NT2/D1 (cell line): Measurements from ENCODE around the gene FAM90A26.
"Not testable (repeated sequence)": the region's sequence is repeated elsewhere in the genome, so short reads cannot be mapped to it uniquely, and the experiment has no call there.

Experiments used
- DNase-seq: peaks from one replicate; pipeline ENCODE4 v3.0.0-alpha.2; 2011; ENCODE audit warnings: low read depth, low spot score
- H3K27me3 ChIP-seq: 2 replicates; pipeline ENCODE4 v1.6.0; 2011; ENCODE audit warnings: mild to moderate bottlenecking; ENCODE audit not compliant: insufficient read length, insufficient read depth
- H3K36me3 ChIP-seq: 2 replicates; pipeline ENCODE4 v1.6.1; 2011; ENCODE audit warnings: mild to moderate bottlenecking, low read length, mixed read lengths; ENCODE audit not compliant: insufficient read depth, insufficient read length
- H3K4me1 ChIP-seq: 2 replicates; pipeline ENCODE4 v1.5.1; 2011; ENCODE audit not compliant: insufficient read depth, insufficient read length
- H3K4me3 ChIP-seq: 2 replicates; pipeline ENCODE4 v1.5.1; 2011; ENCODE audit warnings: low read depth; ENCODE audit not compliant: insufficient read length
- H3K9ac ChIP-seq: 2 replicates; pipeline ENCODE4 v1.6.0; 2011; ENCODE audit warnings: low read depth; ENCODE audit not compliant: insufficient read length
- H3K9me3 ChIP-seq: 2 replicates; pipeline ENCODE4 v1.5.1; 2011; ENCODE audit warnings: mild to moderate bottlenecking, low read length; ENCODE audit not compliant: insufficient read depth

FAM90A26 gene

DNA sequence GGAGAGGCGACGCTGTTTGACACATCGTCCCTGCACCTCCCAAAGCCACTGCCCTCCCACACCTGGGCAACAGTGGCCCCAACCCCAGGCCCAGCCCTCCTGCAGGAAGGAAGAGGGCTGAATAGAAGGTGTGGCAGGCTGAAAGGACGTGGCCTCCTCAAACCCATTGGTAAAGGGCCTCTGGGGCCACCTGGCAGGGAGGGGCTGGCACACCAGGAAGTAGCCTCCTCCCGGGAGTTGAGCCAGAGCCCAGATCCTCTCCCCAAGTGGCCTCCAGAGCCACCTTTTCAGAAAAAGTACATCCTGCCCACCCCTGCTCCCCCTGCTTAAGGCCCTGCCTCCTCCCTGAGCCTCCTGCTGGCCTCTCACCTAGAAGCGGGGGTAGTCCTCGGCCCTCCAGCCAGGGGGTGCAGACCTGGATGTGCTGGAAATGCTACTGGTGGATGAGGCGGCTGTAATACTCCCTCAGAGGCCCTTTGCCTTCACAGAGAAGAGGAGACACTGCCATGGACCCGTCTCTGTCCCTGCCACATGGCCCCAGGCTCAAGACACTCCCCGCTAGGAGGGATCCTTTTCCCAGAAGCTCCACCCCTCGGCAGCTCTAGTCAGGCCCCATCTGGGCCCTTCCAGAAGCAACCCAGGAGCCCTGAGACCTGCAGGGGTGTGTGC is at the start of gene FAM90A26:
TSS of gene FAM90A26 (plus strand) at position 619 of the 669 bp plus-strand sequence. CDS start 2,764 bp downstream, outside the sequence.
- not testable (repeated sequence) for H3K4me3 ChIP-seq

DNA sequence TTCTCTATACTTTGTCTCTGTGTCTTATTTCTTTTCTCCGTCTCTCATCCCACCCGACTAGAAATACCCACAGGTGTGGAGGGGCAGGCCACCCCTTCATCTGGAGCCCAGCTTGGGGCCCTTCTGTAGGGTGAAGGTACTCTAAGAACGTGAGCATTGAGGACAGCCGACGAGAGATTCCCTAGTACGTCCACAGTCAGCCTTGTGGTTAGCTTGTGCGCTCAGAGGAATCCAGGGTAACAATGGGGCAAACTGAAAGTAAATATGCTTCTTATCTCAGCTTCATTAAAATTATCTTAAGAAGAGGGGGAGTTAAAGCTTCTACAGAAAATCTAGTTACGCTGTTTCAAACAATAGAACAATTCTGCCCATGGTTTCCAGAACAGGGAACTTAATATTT is 47.5 kb upstream of the FAM90A26 start:
- not testable (repeated sequence) for H3K9ac ChIP-seq, H3K4me1 ChIP-seq, H3K4me3 ChIP-seq, H3K27me3 ChIP-seq, DNase-seq, H3K36me3 ChIP-seq, H3K9me3 ChIP-seq

More for the DNA sequence above, at the start of gene FAM90A26:
- H3K36me3 ChIP-seq, H3K9ac ChIP-seq, H3K27me3 ChIP-seq, H3K4me1 ChIP-seq, DNase-seq, H3K9me3 ChIP-seq: not testable (repeated sequence)

- not testable (repeated sequence) for H3K4me1 ChIP-seq, H3K36me3 ChIP-seq
- DNase-seq: peak; percentile 68
Measured at GRCh38 chr4:9123572-9124007, 46.6 kb upstream of the FAM90A26 start.

GRCh38 chr4:9125601-9126161 is 44.5 kb upstream of the FAM90A26 start:
- H3K9ac ChIP-seq, H3K4me1 ChIP-seq, H3K9me3 ChIP-seq, H3K27me3 ChIP-seq, H3K36me3 ChIP-seq, DNase-seq, H3K4me3 ChIP-seq: not testable (repeated sequence)

More at GRCh38 chr4:9123572-9124007, 46.6 kb upstream of the FAM90A26 start:
- H3K9ac ChIP-seq, H3K27me3 ChIP-seq, H3K4me3 ChIP-seq, H3K9me3 ChIP-seq: not testable (repeated sequence)

DNA sequence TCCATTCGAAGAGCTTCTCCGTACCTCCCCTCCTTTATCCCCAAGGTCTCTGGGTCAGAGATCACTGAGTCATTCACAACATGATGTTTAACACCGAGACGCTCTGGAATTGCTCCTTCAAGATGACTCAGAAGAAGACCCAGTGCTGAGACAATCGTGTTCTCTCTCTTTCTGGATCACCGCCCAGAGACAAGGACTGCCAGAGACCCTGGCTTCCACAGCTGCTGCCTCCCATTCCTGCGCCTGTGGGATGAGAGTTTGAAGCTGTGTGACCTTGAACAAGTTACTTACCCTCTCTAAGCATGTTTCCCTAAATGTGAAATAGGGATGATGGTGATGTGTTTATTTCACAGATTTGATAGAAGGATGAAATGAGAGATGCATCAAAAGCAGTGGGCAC is 38.8 kb upstream of the FAM90A26 start:
- H3K9me3 ChIP-seq, H3K9ac ChIP-seq, DNase-seq, H3K27me3 ChIP-seq, H3K36me3 ChIP-seq, H3K4me1 ChIP-seq, H3K4me3 ChIP-seq: not testable (repeated sequence)

GRCh38 chr4:9132849-9133248 is 37.4 kb upstream of the FAM90A26 start:
- H3K4me1 ChIP-seq, H3K9me3 ChIP-seq, H3K36me3 ChIP-seq, H3K9ac ChIP-seq, H3K4me3 ChIP-seq, DNase-seq, H3K27me3 ChIP-seq: not testable (repeated sequence)

DNA sequence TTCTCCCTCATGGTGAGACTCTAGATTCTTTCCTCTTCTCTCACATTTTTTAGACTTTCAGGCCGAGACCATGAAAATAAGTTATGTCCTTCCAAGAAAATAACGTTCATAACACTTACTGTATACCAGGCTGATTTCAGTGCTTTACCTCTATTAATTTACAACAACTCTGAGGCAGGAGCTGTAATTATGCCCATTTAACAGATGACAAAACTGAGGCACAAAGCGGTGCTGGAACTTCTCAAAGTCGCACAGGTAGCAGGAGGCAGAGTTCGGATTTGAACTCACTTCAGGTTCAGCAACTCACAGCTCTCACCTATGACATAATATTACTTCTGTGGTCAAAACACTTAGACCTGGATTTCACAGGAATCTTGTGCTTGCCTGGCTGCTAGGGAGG is 36.2 kb upstream of the FAM90A26 start:
- not testable (repeated sequence) for H3K36me3 ChIP-seq, H3K9me3 ChIP-seq, H3K4me3 ChIP-seq, H3K9ac ChIP-seq, H3K4me1 ChIP-seq, H3K27me3 ChIP-seq, DNase-seq

DNA sequence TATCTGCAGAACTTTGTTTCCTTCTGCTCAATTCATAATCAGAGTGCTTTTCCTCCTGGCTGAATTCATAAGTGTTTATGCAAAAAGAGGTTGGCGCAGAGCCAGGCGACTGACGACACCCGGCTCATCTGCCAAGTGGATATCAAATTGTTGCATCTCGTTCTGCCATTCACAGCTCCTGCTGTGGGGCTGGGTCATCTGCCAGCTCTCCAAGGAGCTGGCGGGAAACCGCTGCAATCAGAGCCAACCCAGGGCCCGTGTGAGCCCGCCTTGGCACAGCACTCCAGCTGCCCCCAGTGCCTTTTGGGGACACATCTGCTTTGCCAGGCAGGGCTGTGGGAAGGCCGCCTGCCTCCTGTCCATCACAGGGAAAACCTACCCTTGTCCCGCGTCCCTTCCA is 35.7 kb upstream of the FAM90A26 start:
- not testable (repeated sequence) for H3K4me3 ChIP-seq, H3K9me3 ChIP-seq, DNase-seq, H3K36me3 ChIP-seq, H3K9ac ChIP-seq, H3K4me1 ChIP-seq, H3K27me3 ChIP-seq

- peaks cover 23% of the 10 kb centered on the region for H3K36me3 ChIP-seq
- not testable (repeated sequence) for H3K4me3 ChIP-seq, H3K9ac ChIP-seq, H3K4me1 ChIP-seq, H3K27me3 ChIP-seq, H3K9me3 ChIP-seq, DNase-seq
Measured at GRCh38 chr4:9141050-9141449, 29.2 kb upstream of the FAM90A26 start.

GRCh38 chr4:9142786-9143185 is 27.4 kb upstream of the FAM90A26 start:
- peaks cover 23% of the 10 kb centered on the region for H3K36me3 ChIP-seq
- H3K27me3 ChIP-seq, H3K9me3 ChIP-seq, H3K4me3 ChIP-seq, DNase-seq, H3K4me1 ChIP-seq, H3K9ac ChIP-seq: not testable (repeated sequence)
